ENCODE data around the gene CACNA2D3.

The CACNA2D3 gene

GRCh38 chr3:54345847-54346375, 223.6 kb downstream of the CACNA2D3 start:
- no peak overlapping the region for H3K4me2 ChIP-seq (ENCODE audit: low read length)
- no peak overlapping the region for H4K8ac ChIP-seq (ENCODE audit: low read depth, low read length)
- no peak overlapping the region for H2AK5ac ChIP-seq (ENCODE audit: low read length)
- no peak overlapping the region for H3K56ac ChIP-seq (ENCODE audit: low read length)
- peak; percentile 72 for DNase-seq
- H3K23ac ChIP-seq (ENCODE audit: low read length), result no peak overlapping the region
- no peak overlapping the region for H4K5ac ChIP-seq (ENCODE audit: low read length)
- H3K79me1 ChIP-seq (ENCODE audit: low read length), result no peaks in the 10 kb centered on the region
- H3K4me1 ChIP-seq (ENCODE audit: control insufficient read depth, low read depth, low read length), result peaks cover 12% of the 10 kb centered on the region
- H2BK120ac ChIP-seq (ENCODE audit: low read depth, low read length), result no peak overlapping the region
- H3K9ac ChIP-seq (ENCODE audit: low read length), result no peak overlapping the region
- peak overlapping the region; percentile 61 for H2BK5ac ChIP-seq (ENCODE audit: low read length)
- H3K27me3 ChIP-seq (ENCODE audit: insufficient read depth, low read length, poor library complexity), result no peaks in the 10 kb centered on the region
- no peak overlapping the region for H2BK15ac ChIP-seq (replicated peaks; ENCODE audit: low read depth)
- no peak overlapping the region for H3K18ac ChIP-seq (ENCODE audit: low read length)
- H3K4ac ChIP-seq (ENCODE audit: low read depth, low read length), result no peak overlapping the region
- no peaks in the 10 kb centered on the region for H3K36me3 ChIP-seq (ENCODE audit: control insufficient read depth, insufficient read depth, low read length)
- H3K79me2 ChIP-seq (ENCODE audit: control insufficient read depth, insufficient read depth, low read length), result no peaks in the 10 kb centered on the region
- no peak overlapping the region for H3K4me3 ChIP-seq (ENCODE audit: low read length)
- WGBS (ENCODE audit: extremely low coverage, insufficient coverage, low lambda C conversion rate), result no CpG with 5 or more reads among the region's 5 CpGs
- H3K27ac ChIP-seq (ENCODE audit: low read depth, low read length), result no peak overlapping the region

- H3K56ac ChIP-seq (ENCODE audit: low read length), result no peak overlapping the region
- H4K5ac ChIP-seq (ENCODE audit: low read length), result no peak overlapping the region
- WGBS (ENCODE audit: extremely low coverage, insufficient coverage, low lambda C conversion rate), result no CpG with 5 or more reads among the region's 3 CpGs
- no peak overlapping the region for H3K27ac ChIP-seq (ENCODE audit: low read depth, low read length)
- H3K79me2 ChIP-seq (ENCODE audit: control insufficient read depth, insufficient read depth, low read length), result no peaks in the 10 kb centered on the region
- no peak overlapping the region for H3K9ac ChIP-seq (ENCODE audit: low read length)
- DNase-seq, result no peak
- no peak overlapping the region for H3K4me2 ChIP-seq (ENCODE audit: low read length)
- H3K4ac ChIP-seq (ENCODE audit: low read depth, low read length), result no peak overlapping the region
- no peak overlapping the region for H2AK5ac ChIP-seq (ENCODE audit: low read length)
- H2BK5ac ChIP-seq (ENCODE audit: low read length), result peak overlapping the region; percentile 25
- no peak overlapping the region for H3K23ac ChIP-seq (ENCODE audit: low read length)
- H3K36me3 ChIP-seq (ENCODE audit: control insufficient read depth, insufficient read depth, low read length), result no peaks in the 10 kb centered on the region
- H2BK120ac ChIP-seq (ENCODE audit: low read depth, low read length), result no peak overlapping the region
- no peak overlapping the region for H3K18ac ChIP-seq (ENCODE audit: low read length)
- H3K4me1 ChIP-seq (ENCODE audit: control insufficient read depth, low read depth, low read length), result peaks cover 12% of the 10 kb centered on the region
- no peak overlapping the region for H4K8ac ChIP-seq (ENCODE audit: low read depth, low read length)
- no peak overlapping the region for H2BK15ac ChIP-seq (replicated peaks; ENCODE audit: low read depth)
- no peaks in the 10 kb centered on the region for H3K79me1 ChIP-seq (ENCODE audit: low read length)
- no peak overlapping the region for H3K4me3 ChIP-seq (ENCODE audit: low read length)
- H3K27me3 ChIP-seq (ENCODE audit: insufficient read depth, low read length, poor library complexity), result no peaks in the 10 kb centered on the region
Observed at GRCh38 chr3:54347060-54347459, 224.7 kb downstream of the CACNA2D3 start.

GRCh38 chr3:54347933-54348332, 225.6 kb downstream of the CACNA2D3 start:
- Histone ChIP-seq H3K23ac (ENCODE audit: low read length) (no peak overlapping the region), H3K4me2 (ENCODE audit: low read length) (no peak overlapping the region), H3K27me3 (ENCODE audit: insufficient read depth, low read length, poor library complexity) (no peaks in the 10 kb centered on the region), H3K56ac (ENCODE audit: low read length) (no peak overlapping the region), H2BK120ac (ENCODE audit: low read depth, low read length) (no peak overlapping the region), H3K79me2 (ENCODE audit: control insufficient read depth, insufficient read depth, low read length) (no peaks in the 10 kb centered on the region), H2AK5ac (ENCODE audit: low read length) (no peak overlapping the region), H3K79me1 (ENCODE audit: low read length) (no peaks in the 10 kb centered on the region), H4K8ac (ENCODE audit: low read depth, low read length) (no peak overlapping the region), H3K27ac (ENCODE audit: low read depth, low read length) (no peak overlapping the region), H3K36me3 (ENCODE audit: control insufficient read depth, insufficient read depth, low read length) (no peaks in the 10 kb centered on the region), H4K5ac (ENCODE audit: low read length) (peak overlapping the region; percentile 61), H2BK5ac (ENCODE audit: low read length) (no peak overlapping the region), H3K4me1 (ENCODE audit: control insufficient read depth, low read depth, low read length) (peaks cover 12% of the 10 kb centered on the region), H3K18ac (ENCODE audit: low read length) (no peak overlapping the region), H2BK15ac (replicated peaks; ENCODE audit: low read depth) (no peak overlapping the region), H3K4ac (ENCODE audit: low read depth, low read length) (no peak overlapping the region), H3K9ac (ENCODE audit: low read length) (no peak overlapping the region), H3K4me3 (ENCODE audit: low read length) (no peak overlapping the region)
- no peak for DNase-seq
- no CpG with 5 or more reads among the region's 2 CpGs for WGBS (ENCODE audit: extremely low coverage, insufficient coverage, low lambda C conversion rate)

- Histone ChIP-seq H2BK15ac (replicated peaks; ENCODE audit: low read depth) (no peak overlapping the region), H3K18ac (ENCODE audit: low read length) (no peak overlapping the region), H3K36me3 (ENCODE audit: control insufficient read depth, insufficient read depth, low read length) (no peaks in the 10 kb centered on the region), H3K27ac (ENCODE audit: low read depth, low read length) (peak overlapping the region; percentile 13), H2BK120ac (ENCODE audit: low read depth, low read length) (no peak overlapping the region), H3K4me2 (ENCODE audit: low read length) (no peak overlapping the region), H3K27me3 (ENCODE audit: insufficient read depth, low read length, poor library complexity) (no peaks in the 10 kb centered on the region), H3K4me3 (ENCODE audit: low read length) (no peak overlapping the region), H3K79me2 (ENCODE audit: control insufficient read depth, insufficient read depth, low read length) (no peaks in the 10 kb centered on the region), H2BK5ac (ENCODE audit: low read length) (peak overlapping the region; percentile 39), H3K56ac (ENCODE audit: low read length) (no peak overlapping the region), H4K5ac (ENCODE audit: low read length) (no peak overlapping the region), H4K8ac (ENCODE audit: low read depth, low read length) (no peak overlapping the region), H3K4ac (ENCODE audit: low read depth, low read length) (no peak overlapping the region), H3K4me1 (ENCODE audit: control insufficient read depth, low read depth, low read length) (peaks cover 12% of the 10 kb centered on the region), H2AK5ac (ENCODE audit: low read length) (no peak overlapping the region), H3K23ac (ENCODE audit: low read length) (no peak overlapping the region), H3K9ac (ENCODE audit: low read length) (no peak overlapping the region), H3K79me1 (ENCODE audit: low read length) (no peaks in the 10 kb centered on the region)
- no CpG with 5 or more reads among the region's 4 CpGs for WGBS (ENCODE audit: extremely low coverage, insufficient coverage, low lambda C conversion rate)
- peak; percentile 98 for DNase-seq
Observed at GRCh38 chr3:54349231-54349652, 226.9 kb downstream of the CACNA2D3 start.

GRCh38 chr3:54349691-54350090, 227.3 kb downstream of the CACNA2D3 start:
- no peak overlapping the region for H3K4me3 ChIP-seq (ENCODE audit: low read length)
- peak overlapping the region; percentile 72 for H2BK5ac ChIP-seq (ENCODE audit: low read length)
- no peaks in the 10 kb centered on the region for H3K79me1 ChIP-seq (ENCODE audit: low read length)
- no peak overlapping the region for H3K23ac ChIP-seq (ENCODE audit: low read length)
- H2AK5ac ChIP-seq (ENCODE audit: low read length), result peak overlapping the region; percentile 60
- H3K56ac ChIP-seq (ENCODE audit: low read length), result no peak overlapping the region
- H3K4me1 ChIP-seq (ENCODE audit: control insufficient read depth, low read depth, low read length), result peaks cover 10% of the 10 kb centered on the region
- H3K27ac ChIP-seq (ENCODE audit: low read depth, low read length), result peak overlapping the region; percentile 41
- H3K4me2 ChIP-seq (ENCODE audit: low read length), result no peak overlapping the region
- H2BK120ac ChIP-seq (ENCODE audit: low read depth, low read length), result peak overlapping the region; percentile 30
- H3K36me3 ChIP-seq (ENCODE audit: control insufficient read depth, insufficient read depth, low read length), result no peaks in the 10 kb centered on the region
- no peak for DNase-seq
- H3K9ac ChIP-seq (ENCODE audit: low read length), result no peak overlapping the region
- WGBS (ENCODE audit: extremely low coverage, insufficient coverage, low lambda C conversion rate), result no CpG with 5 or more reads among the region's 4 CpGs
- H3K79me2 ChIP-seq (ENCODE audit: control insufficient read depth, insufficient read depth, low read length), result no peaks in the 10 kb centered on the region
- peak overlapping the region; percentile 61 for H3K18ac ChIP-seq (ENCODE audit: low read length)
- H3K27me3 ChIP-seq (ENCODE audit: insufficient read depth, low read length, poor library complexity), result no peaks in the 10 kb centered on the region
- H4K8ac ChIP-seq (ENCODE audit: low read depth, low read length), result no peak overlapping the region
- H2BK15ac ChIP-seq (replicated peaks; ENCODE audit: low read depth), result no peak overlapping the region
- peak overlapping the region; percentile 46 for H3K4ac ChIP-seq (ENCODE audit: low read depth, low read length)
- H4K5ac ChIP-seq (ENCODE audit: low read length), result peak overlapping the region; percentile 50

GRCh38 chr3:54353546-54353945, 231.2 kb downstream of the CACNA2D3 start:
- Histone ChIP-seq H3K56ac (ENCODE audit: low read length) (no peak overlapping the region), H3K4ac (ENCODE audit: low read depth, low read length) (no peak overlapping the region), H3K36me3 (ENCODE audit: control insufficient read depth, insufficient read depth, low read length) (no peaks in the 10 kb centered on the region), H3K4me3 (ENCODE audit: low read length) (no peak overlapping the region), H3K79me1 (ENCODE audit: low read length) (no peaks in the 10 kb centered on the region), H3K4me2 (ENCODE audit: low read length) (no peak overlapping the region), H2AK5ac (ENCODE audit: low read length) (no peak overlapping the region), H3K27ac (ENCODE audit: low read depth, low read length) (no peak overlapping the region), H2BK5ac (ENCODE audit: low read length) (no peak overlapping the region), H3K9ac (ENCODE audit: low read length) (no peak overlapping the region), H3K18ac (ENCODE audit: low read length) (no peak overlapping the region), H4K8ac (ENCODE audit: low read depth, low read length) (no peak overlapping the region), H3K79me2 (ENCODE audit: control insufficient read depth, insufficient read depth, low read length) (no peaks in the 10 kb centered on the region), H2BK15ac (replicated peaks; ENCODE audit: low read depth) (no peak overlapping the region), H3K23ac (ENCODE audit: low read length) (no peak overlapping the region), H3K4me1 (ENCODE audit: control insufficient read depth, low read depth, low read length) (peaks cover 3% of the 10 kb centered on the region), H2BK120ac (ENCODE audit: low read depth, low read length) (no peak overlapping the region), H4K5ac (ENCODE audit: low read length) (no peak overlapping the region), H3K27me3 (ENCODE audit: insufficient read depth, low read length, poor library complexity) (no peaks in the 10 kb centered on the region)
- WGBS (ENCODE audit: extremely low coverage, insufficient coverage, low lambda C conversion rate), result no CpG with 5 or more reads among the region's 5 CpGs
- DNase-seq, result no peak
